Measurements from ENCODE around the gene PILRA.

- no peak for TF ChIP-seq POLR2A (IDR thresholded peaks at IDR 0.05)
- no peak for TF ChIP-seq CTCF (IDR thresholded peaks at IDR 0.05 in 4 of 5, conservative IDR thresholded peaks at IDR 0.05 in 1 of 5)
Observed at GRCh38 chr7:100396421-100396982, 23.2 kb downstream of the PILRA start.

Data from gastrocnemius medialis (tissue), 4 donors.